Right lobe of liver (tissue), 4 donors: ENCODE data around the gene LMAN2L.

Experiments
- POLR2A ChIP-seq: fragments of 450-650 bp; IDR thresholded peaks from one replicate; pipeline ENCODE4 v1.6.1; 2017; ENCODE audit warnings: antibody characterized with exemption, mild to moderate bottlenecking
- TF ChIP-seq, protein P1 (sequence below), 4 donors: fragments of 200-600 bp in 3 of 4; fragments of 450-650 bp in 1 of 4; IDR thresholded peaks; one replicate each; pipeline versions ENCODE4 v1.5.1 to v1.8.0; 2016 to 2022; ENCODE audit warnings: antibody characterized with exemption in 4 of 4, mild to moderate bottlenecking in 2 of 4
- donor health status: DM: no; HTN: no; CAD: no.
- donor health status: DM: no; HTN: no; CAD: no.
- donor health status: DM: no; HTN: yes; CAD: no.

DNA sequence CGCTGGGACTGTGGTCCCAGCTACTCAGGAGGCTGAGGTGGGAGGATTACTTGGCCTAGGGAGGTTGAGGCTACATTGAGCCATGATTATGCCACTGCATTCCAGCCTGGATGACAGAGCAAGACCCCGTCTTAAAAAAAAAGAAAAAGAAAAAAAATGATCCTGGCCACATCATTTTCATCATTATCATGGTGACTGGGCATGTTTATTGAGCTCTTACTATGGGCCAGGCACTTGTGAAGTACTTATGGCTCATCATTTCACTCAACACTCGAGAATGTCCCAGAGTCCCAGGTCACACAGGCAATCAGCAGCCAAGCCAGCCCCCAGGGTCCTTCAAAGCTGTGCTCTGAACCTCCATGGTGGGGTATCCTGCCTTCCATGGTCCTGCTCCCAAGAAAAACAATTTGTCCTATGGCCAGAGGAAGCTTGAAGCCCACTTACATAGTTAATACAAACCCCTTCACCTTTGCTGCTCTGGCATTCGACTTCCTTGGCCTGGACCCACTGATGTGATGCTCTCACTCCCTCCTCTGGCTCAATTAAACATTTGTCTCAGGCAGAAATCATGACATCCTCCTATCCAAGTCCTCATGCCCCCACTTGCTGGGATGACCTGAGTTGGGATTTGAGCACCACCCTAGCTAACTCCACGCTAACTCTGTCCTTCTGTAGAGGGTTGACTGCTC, 17.1 kb upstream of the LMAN2L start:
- TF ChIP-seq, protein P1, sequence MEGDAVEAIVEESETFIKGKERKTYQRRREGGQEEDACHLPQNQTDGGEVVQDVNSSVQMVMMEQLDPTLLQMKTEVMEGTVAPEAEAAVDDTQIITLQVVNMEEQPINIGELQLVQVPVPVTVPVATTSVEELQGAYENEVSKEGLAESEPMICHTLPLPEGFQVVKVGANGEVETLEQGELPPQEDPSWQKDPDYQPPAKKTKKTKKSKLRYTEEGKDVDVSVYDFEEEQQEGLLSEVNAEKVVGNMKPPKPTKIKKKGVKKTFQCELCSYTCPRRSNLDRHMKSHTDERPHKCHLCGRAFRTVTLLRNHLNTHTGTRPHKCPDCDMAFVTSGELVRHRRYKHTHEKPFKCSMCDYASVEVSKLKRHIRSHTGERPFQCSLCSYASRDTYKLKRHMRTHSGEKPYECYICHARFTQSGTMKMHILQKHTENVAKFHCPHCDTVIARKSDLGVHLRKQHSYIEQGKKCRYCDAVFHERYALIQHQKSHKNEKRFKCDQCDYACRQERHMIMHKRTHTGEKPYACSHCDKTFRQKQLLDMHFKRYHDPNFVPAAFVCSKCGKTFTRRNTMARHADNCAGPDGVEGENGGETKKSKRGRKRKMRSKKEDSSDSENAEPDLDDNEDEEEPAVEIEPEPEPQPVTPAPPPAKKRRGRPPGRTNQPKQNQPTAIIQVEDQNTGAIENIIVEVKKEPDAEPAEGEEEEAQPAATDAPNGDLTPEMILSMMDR (IDR thresholded peaks at IDR 0.05), result no peak
- no peak for TF ChIP-seq POLR2A
